IPS-18c (cell line): Measurements from ENCODE around the gene TMEM203.

Experiments
- H3K4me3 ChIP-seq: 2 replicates; pipeline ENCODE4 v1.7.0; 2013; ENCODE audit warnings: low read depth, mild to moderate bottlenecking, low read length, moderate library complexity; ENCODE audit not compliant: insufficient read depth
- H3K9me3 ChIP-seq: one replicate; pipeline ENCODE4 v1.6.1; 2013; ENCODE audit warnings: mild to moderate bottlenecking, low read length, moderate library complexity; ENCODE audit not compliant: control insufficient read depth, insufficient read depth

The TMEM203 gene

GRCh38 chr9:137192859-137193258 is 12.6 kb downstream of the TMEM203 start:
- Histone ChIP-seq H3K4me3 (no peak overlapping the region), H3K9me3 (peaks cover 2% of the 10 kb centered on the region)

DNA sequence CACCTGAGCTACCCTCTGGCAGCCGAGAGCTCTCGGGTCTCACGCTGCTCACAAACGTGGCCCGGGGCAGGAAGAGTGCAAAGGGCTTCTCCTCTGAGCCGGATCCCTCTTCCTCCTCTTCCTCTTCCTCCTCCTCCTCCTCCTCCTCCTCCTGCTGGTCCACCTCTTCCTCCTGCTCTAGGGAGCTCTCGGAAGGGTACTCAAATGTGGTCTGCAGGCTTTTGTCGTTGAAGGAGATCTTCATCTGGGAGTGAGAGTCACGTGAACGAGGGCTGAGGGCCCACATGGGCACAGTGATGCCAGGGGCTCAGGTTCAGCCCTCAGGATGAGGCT is 13.0 kb downstream of the TMEM203 start:
- H3K4me3 ChIP-seq: no peak overlapping the region

DNA sequence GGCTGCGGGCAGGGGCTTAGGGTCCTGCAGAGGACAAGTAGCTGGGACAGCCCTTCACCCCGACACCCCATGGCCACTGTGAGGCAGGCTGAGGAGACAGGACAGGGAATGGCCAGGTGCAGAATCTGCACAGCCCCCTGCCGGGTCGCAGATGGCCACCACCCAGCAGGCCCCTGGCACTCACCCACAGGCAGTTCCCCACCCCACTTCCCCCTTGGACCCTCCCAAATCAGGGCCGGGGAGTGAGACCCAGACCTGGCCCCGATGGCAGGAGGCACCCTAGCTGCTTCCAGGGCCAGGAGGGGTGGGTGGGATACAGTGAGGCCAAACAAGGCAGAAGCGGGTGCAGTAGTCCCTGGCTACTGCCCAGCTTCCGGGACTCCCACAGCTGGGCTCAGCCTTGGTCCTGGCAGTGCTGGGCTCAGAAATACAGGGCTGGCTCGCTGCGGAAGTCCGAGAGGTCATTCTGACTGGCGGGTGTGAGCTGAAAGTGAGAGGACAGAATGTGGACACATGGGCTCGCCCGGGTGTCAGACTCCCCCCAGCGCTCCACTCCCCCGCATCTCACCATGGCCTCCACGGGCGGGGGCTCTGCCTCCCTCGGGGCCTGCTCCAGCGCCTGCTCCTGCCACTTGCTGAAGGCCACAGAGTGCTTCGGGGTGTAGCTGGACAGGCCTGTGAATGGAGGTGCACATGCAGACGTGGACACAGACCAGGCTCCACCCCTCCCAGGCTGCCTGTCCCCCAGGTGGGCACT is 13.6 kb downstream of the TMEM203 start:
- Histone ChIP-seq H3K9me3 (peaks cover 2% of the 10 kb centered on the region), H3K4me3 (no peak overlapping the region)

More for the DNA sequence above, 13.0 kb downstream of the TMEM203 start:
- peaks cover 2% of the 10 kb centered on the region for H3K9me3 ChIP-seq

DNA sequence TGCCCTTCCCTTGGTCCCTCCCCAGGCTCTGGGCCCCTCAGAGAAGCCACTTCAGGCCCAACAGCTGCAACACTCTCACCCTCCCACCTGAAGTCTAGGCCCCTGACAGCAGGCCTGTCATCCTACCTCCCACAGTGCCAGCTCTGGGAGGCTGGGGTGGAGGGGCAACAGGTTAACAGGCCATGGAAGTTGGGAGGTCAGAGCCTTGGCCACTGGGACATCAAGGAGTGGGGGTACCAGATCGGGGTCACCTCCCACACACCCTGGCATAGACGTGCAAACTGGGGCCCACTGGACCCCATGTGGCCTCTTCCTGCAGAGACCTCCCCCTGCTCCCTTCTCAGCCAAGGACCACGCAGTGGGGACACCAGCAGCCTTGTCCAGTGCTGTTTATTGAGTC is 14.2 kb downstream of the TMEM203 start:
- Histone ChIP-seq H3K4me3 (no peak overlapping the region), H3K9me3 (peaks cover 2% of the 10 kb centered on the region)

GRCh38 chr9:137190315-137190856 is 15.1 kb downstream of the TMEM203 start:
- peaks cover 2% of the 10 kb centered on the region for H3K9me3 ChIP-seq
- H3K4me3 ChIP-seq: no peak overlapping the region

DNA sequence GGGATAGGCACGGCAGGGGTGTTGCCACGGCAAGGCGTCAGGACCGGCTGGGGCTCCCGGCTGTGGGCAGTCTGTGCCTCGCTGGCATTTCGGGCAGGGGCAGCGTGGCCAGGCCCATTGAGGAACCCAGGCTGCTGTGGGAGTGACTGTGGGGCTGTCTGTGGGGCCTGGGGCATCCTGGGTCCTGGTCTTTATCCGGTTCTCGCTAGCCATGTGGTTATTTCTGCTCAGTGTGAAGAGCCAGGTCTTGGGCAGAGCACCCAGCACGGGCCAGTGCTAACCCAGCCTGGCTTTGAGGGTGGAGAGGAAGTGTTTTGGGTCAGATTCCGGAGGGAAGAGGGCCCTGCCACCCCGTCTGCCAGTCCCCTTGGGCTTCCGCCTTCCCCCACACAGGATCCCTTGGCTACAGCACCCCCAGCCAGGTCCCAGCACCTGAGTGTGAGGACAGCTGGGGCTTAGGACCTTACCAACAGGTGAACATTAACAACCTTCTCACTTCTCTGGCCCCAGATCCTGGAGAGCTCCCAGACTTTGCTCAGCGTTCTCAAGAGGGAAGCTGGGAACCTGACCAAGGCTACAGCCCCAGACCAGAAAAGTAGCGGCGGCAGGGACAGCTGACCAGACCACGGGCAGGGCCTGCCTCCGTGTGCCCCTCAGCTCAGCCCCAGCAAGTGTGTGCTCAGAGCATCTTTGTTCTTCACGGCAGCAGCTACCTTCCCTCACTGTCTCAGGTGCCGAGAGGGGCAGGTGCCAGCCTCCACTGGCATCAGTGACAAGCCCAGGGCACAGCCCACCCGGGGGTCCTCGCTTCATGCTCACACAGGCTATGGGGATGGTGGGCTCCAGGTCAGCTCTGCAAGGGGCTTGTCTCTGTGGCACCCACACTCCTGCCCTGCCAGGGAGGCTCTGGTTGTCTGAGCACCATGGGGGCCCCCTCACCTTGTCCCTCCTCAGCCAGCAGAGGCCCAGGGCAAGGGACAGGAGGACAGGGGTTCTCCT is 15.9 kb downstream of the TMEM203 start:
- Histone ChIP-seq H3K4me3 (peak overlapping the region; percentile 96), H3K9me3 (peaks cover 2% of the 10 kb centered on the region)

DNA sequence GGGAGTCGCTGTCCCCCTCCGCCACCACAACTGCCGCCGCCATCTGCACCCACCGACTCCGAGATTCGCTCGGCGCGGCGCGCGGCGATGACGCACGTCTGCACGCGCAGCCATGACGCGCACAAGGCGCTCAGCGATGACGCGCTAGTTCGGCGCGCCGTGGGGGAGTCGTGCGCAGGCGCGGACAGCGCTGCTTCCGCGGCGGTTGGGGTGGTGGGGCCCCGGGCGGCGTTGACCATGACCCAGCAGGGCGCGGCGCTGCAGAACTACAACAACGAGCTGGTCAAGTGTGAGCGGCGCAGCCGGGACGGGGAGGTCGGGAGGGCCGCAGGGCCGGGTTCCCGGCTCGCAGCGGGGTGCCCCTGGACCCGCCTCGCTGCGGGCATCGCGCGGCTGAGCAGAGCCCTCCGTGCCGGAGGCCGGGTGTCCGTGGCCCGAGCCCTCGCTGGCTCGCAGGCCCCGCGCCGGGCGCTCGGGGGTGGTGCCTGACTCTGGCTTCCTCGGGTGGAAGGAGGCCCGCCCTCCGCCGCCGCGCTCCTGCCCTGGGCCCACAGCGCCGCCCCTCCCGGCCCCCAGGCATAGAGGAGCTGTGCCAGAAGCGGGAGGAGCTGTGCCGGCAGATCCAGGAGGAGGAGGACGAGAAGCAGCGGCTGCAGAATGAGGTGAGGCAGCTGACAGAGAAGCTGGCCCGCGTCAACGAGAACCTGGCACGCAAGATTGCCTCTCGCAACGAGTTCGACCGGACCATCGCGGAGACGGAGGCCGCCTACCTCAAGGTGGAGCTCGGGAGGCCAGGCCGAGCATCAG is 16.8 kb downstream of the TMEM203 start, which contains the start of the genes ANAPC2 and SSNA1:
Gene ANAPC2, minus strand, starts transcription at position 71 of the 807 bp plus-strand sequence. Its CDS starts 28 bp downstream, at position 43.
Gene SSNA1, plus strand, starts transcription at position 187 of the 807 bp plus-strand sequence. Its CDS starts 51 bp downstream, at position 238.
- peaks cover 2% of the 10 kb centered on the region for H3K9me3 ChIP-seq

DNA sequence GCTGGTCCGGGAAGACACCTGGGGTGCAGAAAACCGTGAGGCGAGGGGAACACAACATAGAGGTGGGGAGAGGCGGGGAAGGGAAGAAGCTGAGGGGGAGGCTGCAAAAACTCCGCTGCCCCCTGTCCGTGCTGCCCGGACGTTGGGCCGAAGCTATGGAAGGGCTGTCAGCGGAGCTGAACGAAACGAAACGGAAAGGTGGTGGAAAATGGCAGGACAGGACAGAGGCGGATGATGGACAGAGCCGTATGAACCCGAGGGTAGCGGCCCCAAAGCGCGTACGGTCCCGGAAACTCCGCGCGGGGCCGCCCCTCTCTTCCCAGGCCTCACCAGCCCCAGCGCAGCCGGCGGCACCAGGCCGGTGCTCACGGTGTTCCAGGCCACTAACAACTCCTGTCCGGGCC is 17.4 kb downstream of the TMEM203 start:
- Histone ChIP-seq H3K4me3 (peak overlapping the region; percentile 96), H3K9me3 (peaks cover 2% of the 10 kb centered on the region)

More for the DNA sequence above, 16.8 kb downstream of the TMEM203 start, which contains the start of the genes ANAPC2 and SSNA1:
- peak within 1 kb of the TSS; percentile 96 for H3K4me3 ChIP-seq

DNA sequence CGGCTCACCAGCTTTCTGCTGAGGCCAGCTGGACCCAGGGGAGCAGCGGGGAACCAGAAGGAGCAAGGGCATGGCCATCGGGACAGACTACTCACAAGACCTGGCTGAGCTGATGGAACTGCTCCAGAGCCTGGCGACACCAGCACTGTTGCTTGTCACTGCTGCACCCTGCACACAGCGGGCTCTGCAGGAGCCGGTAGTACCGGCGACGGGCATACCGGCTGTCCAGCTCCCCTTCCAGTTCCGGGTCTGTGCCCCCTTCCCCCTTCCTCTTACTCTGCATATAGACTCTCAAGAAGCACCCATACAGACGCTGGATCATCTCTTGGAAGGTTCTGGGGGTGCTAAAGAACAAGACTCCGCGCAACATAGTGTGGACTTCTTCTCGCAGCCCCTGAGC is 18.1 kb downstream of the TMEM203 start:
- Histone ChIP-seq H3K4me3 (peak overlapping the region; percentile 96), H3K9me3 (peaks cover 2% of the 10 kb centered on the region)

DNA sequence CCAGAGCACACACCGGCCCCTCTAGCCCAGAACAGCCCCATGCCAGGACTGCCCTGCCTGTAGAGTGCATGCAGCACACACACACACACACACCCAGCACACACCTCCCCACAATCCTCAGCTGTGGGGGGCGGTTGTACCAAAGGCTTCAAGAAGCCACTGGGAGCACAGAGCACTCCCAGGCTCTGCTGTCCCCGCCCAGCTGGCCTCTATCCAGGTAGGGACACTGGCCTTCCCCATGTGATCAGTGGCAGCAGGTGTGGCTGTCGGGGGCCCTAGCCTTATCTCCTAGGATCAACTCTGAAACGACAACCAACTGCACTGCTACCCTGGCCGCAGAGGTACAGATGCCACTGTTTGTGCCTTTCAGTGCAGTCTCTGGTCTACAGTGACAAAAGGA is 19.1 kb downstream of the TMEM203 start:
- no peak overlapping the region for H3K4me3 ChIP-seq
- peaks cover 2% of the 10 kb centered on the region for H3K9me3 ChIP-seq

- H3K4me3 ChIP-seq: no peak overlapping the region
- peaks cover 2% of the 10 kb centered on the region for H3K9me3 ChIP-seq
These were observed 19.5 kb downstream of the TMEM203 start for GRCh38 chr9:137185921-137186320.

GRCh38 chr9:137184881-137185660 is 20.4 kb downstream of the TMEM203 start:
- no peak overlapping the region for H3K4me3 ChIP-seq

DNA sequence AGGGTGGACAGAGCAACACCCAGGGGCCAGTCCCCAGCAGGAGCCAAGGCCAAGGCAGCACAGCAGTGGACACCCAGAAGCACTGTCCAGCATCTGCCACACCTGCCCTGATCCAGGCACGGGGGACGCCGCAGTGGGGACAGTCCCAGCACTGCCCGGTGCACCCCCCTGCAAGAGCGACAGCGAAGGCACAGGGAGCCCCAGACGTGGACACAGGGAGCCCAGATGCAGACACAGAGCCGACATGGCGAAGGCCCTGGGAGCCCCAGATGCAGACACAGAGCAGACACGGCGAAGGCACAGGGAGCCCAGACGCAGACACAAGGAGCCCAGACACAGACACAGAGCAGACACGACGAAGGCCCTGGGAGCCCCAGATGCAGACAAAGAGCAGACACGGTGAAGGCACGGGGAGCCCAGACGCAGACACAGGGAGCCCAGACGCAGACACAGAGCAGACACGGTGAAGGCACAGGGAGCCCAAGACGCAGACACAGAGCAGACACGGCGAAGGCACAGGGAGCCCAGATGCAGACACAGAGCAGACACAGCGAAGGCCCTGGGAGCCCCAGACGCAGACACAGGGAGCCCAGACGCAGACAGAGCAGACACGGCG is 21.4 kb downstream of the TMEM203 start:
- no peaks in the 10 kb centered on the region for H3K9me3 ChIP-seq
- no peak overlapping the region for H3K4me3 ChIP-seq

More at GRCh38 chr9:137184881-137185660, 20.4 kb downstream of the TMEM203 start:
- peaks cover 2% of the 10 kb centered on the region for H3K9me3 ChIP-seq

- H3K4me3 ChIP-seq: no peak overlapping the region
- no peaks in the 10 kb centered on the region for H3K9me3 ChIP-seq
These were observed 22.6 kb downstream of the TMEM203 start for GRCh38 chr9:137182836-137183235.

DNA sequence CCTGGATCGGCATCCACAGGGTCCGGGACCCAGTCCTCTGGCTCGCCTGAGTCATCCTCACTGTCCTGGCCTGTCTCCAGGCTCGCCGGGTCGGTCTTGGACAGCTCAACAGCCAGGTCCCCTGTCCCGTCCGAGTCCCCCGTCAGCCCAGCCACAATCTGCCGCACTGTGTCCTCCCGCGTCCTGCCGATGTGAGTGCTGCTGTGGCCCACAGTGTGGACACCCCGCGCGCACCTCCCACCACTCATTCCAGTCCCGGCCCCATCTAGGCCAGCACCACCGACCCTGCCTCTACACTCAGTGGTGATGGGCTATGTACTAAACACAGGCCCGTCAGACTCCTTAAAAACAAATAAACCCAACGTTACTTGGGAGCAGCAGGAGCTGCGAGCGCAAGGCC is 23.8 kb downstream of the TMEM203 start:
- no peaks in the 10 kb centered on the region for H3K9me3 ChIP-seq
- no peak overlapping the region for H3K4me3 ChIP-seq

DNA sequence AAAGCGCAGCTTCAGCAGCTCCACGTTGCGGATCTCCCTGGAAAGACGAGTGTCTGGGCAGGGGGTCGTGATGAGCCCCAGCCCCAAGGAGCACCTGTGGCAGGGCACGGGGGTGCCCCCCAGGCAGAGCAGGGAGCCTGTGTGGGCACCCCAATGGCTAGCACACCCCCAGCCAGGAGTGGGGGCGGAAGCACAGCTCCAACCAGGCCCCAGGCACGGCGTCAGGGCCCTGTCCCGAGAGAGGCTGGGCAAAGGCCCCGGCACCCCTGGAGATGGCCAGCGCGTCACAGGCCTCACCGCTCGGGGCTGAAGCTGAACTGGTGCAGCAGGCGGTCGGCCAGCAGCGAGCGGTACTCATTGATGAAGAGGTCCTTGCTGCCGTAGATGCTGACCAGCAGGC is 25.0 kb downstream of the TMEM203 start:
- Histone ChIP-seq H3K9me3 (no peaks in the 10 kb centered on the region), H3K4me3 (no peak overlapping the region)
